Endodermal cell (in vitro differentiated cells): ENCODE results near the gene MTG2. TPM values are rescaled to one million over a fixed set of nuclear protein-coding genes. Genes with fewer than 3 reads are reported as not detected.
A peak's percentile ranks its signal among the peaks of the same experiment; 100 is the strongest.

ENCODE experiments used
- DNase-seq: peaks from one replicate; pipeline ENCODE4 v3.0.0-alpha.2; 2017
- H3K27ac ChIP-seq: 2 replicates; pipeline ENCODE4 v1.5.1; 2013; ENCODE audit warnings: mild to moderate bottlenecking, low read depth, low read length, moderate library complexity
- H3K27me3 ChIP-seq: 2 replicates; pipeline ENCODE4 v1.6.1; 2013; ENCODE audit warnings: mild to moderate bottlenecking, low read length, moderate library complexity; ENCODE audit not compliant: insufficient read depth, control insufficient read depth, poor library complexity, severe bottlenecking
- H3K36me3 ChIP-seq: 2 replicates; pipeline ENCODE4 v1.7.0; 2013; ENCODE audit warnings: mild to moderate bottlenecking, low read length, moderate library complexity; ENCODE audit not compliant: control insufficient read depth, insufficient read depth
- H3K4me1 ChIP-seq: one replicate; pipeline ENCODE4 v1.7.0; 2013; ENCODE audit warnings: low read length; ENCODE audit not compliant: control insufficient read depth, insufficient read depth
- H3K4me3 ChIP-seq: 2 replicates; pipeline ENCODE4 v1.5.1; 2013; ENCODE audit warnings: mild to moderate bottlenecking, low read length, moderate library complexity
- H3K9ac ChIP-seq: 2 replicates; pipeline ENCODE4 v1.6.1; 2013; ENCODE audit warnings: mild to moderate bottlenecking, low read length, moderate library complexity; ENCODE audit not compliant: poor library complexity, severe bottlenecking; ENCODE audit errors: extremely low read depth
- H3K9me3 ChIP-seq: 2 replicates; pipeline ENCODE4 v1.6.1; 2013; ENCODE audit warnings: mild to moderate bottlenecking, low read length, moderate library complexity; ENCODE audit not compliant: control insufficient read depth
- H3K27ac Mint-ChIP-seq: 2 replicates; pipeline ENCODE4 v1.8.0; 2020; ENCODE audit warnings: mixed read lengths
- H3K27me3 Mint-ChIP-seq: 2 replicates; pipeline ENCODE4 v1.8.0; 2021; ENCODE audit warnings: mild to moderate bottlenecking, mixed read lengths; ENCODE audit not compliant: insufficient read depth
- H3K36me3 Mint-ChIP-seq: 2 replicates; pipeline ENCODE4 v1.8.0; 2020; ENCODE audit warnings: low read depth, mixed read lengths
- H3K4me1 Mint-ChIP-seq: 2 replicates; pipeline ENCODE4 v1.8.0; 2020; ENCODE audit warnings: mixed read lengths
- H3K4me3 Mint-ChIP-seq: 2 replicates; pipeline ENCODE4 v1.8.0; 2020; ENCODE audit warnings: mild to moderate bottlenecking, moderate library complexity, mixed read lengths
- H3K9me3 Mint-ChIP-seq: 2 replicates; pipeline ENCODE4 v1.8.0; 2020; ENCODE audit warnings: mild to moderate bottlenecking, mixed read lengths
- WGBS, 2 experiments: methylation state at CpG; one replicate each; pipeline versions ENCODE4 v1.1.5 to v1.1.7; 2013; ENCODE audit warnings: missing lambda C conversion rate in 2 of 2, mixed read lengths in 1 of 2; ENCODE audit not compliant: insufficient coverage in 1 of 2, insufficient read length in 1 of 2; 5-methylcytosine and 5-hydroxymethylcytosine counted together
- long read RNA-seq, 4 experiments: library from polyadenylated mRNA in 2 of 4; library from RNA in 1 of 4; library from capped mRNA in 1 of 4; stranded (forward) in 3 of 4; unstranded in 1 of 4; transcript quantifications; one replicate each; pipeline ENCODE4 v2.0.0, GENCODE V29; 2020 to 2021; ENCODE audit warnings: inconsistent platforms in 1 of 4
- polyA plus RNA-seq, 2 experiments: library from polyadenylated mRNA; stranded (reverse); fragments of 50-300 nt; gene quantifications; one replicate each; pipeline ENCODE4 v1.2.3, GENCODE V29; 2013
- total RNA-seq, 2 donors: library from RNA; stranded (reverse); fragmentation: NEBNext Ultra II Directional in 1 of 2; extraction: Animal tissue kit (Norgen Biotek cat#: 25700) in 1 of 2; gene quantifications; 2 replicates in 1 of 2; 3 replicates in 1 of 2; pipeline ENCODE4 v1.2.1, GENCODE V29; 2021
- TF ChIP-seq, protein P1 (sequence below): fragments of 200-600 bp; sonication (generic); conservative IDR thresholded peaks from 2 replicates; pipeline ENCODE4 v1.5.0; 2021; ENCODE audit warnings: antibody characterized with exemption, mild to moderate bottlenecking

Gene MTG2, protein sequence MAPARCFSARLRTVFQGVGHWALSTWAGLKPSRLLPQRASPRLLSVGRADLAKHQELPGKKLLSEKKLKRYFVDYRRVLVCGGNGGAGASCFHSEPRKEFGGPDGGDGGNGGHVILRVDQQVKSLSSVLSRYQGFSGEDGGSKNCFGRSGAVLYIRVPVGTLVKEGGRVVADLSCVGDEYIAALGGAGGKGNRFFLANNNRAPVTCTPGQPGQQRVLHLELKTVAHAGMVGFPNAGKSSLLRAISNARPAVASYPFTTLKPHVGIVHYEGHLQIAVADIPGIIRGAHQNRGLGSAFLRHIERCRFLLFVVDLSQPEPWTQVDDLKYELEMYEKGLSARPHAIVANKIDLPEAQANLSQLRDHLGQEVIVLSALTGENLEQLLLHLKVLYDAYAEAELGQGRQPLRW
- total RNA-seq = 10 to 100 TPM; 28.2 to 29.6 TPM
- 23.8 TPM for polyA plus RNA-seq (2013, experiment 1 of 2)
- 21.6 TPM for polyA plus RNA-seq (2013, experiment 2 of 2)
- long read RNA-seq, experiment 1, partial matches to known transcripts = 3 of 10 reads
- long read RNA-seq, experiment 1, other reads (novel, unspliced or antisense) = 6 of 10 reads
- long read RNA-seq, experiment 2, partial matches to known transcripts = 9 of 28 reads
- long read RNA-seq, experiment 2, other reads (novel, unspliced or antisense) = 13 of 28 reads
- long read RNA-seq, experiment 3, transcript MTG2-201 (7 exons, 2,929 nt) = major isoform, 50 of 111 reads
- long read RNA-seq, experiment 3, partial matches to known transcripts = 37 of 111 reads
- long read RNA-seq, experiment 3, other reads (novel, unspliced or antisense) = 24 of 111 reads
- long read RNA-seq, experiment 4, transcript MTG2-201 (7 exons, 2,929 nt) = major isoform, 12 of 20 reads
- long read RNA-seq, experiment 4, partial matches to known transcripts = 3 of 20 reads
- long read RNA-seq, experiment 4, other reads (novel, unspliced or antisense) = 4 of 20 reads

DNA sequence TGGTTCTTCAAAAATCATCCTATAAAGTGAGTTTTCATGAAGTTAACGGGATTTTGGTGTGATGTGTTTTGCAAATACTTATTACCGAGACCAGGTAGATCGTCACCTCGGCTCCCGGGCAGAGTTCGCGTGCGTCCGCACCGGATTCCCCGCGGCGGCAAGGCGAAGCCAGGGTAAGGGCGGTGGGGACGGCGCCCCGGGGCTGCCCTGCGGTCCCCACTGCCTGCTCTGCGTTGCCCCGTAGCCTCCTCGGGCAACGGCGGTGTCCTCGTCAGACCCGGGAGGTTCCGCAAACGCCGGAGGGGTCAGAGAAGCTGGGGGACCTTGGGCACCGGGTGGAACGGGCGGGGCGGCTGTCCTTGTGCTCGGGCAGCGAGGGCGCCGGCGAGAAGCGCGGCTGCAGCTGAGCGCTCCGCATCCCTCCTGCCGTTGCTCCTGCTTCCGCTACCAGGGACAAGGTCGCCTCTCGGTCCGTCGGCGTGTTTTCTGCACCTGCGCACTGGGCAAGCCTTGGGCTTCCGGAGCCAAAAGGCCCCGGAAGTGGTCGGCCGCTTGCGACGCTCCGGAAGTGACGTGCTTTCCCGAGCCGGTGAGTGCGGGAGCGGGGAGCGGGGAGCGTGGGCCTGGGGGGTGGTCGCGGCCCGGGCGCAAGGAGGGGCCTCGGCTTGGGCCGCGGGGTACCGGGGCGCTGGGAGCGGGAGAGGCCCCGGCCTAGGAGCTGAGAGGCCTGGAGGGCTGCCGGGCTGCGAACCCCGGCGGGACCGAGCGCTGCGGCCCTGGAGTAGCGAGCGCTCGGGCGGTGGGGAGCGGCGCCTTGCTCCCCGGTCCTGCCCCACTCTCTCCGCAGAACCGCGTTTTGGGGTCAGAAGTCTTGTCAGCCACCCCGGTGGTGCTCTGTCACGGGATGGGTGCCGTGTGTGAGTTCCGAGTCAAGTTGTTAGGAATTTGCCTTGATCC lies at the start of gene MTG2:
TSS of gene MTG2 (plus strand) at position 560 of the 957 bp plus-strand sequence. CDS start 10,393 bp downstream, outside the sequence.
- TF ChIP-seq, protein P1, sequence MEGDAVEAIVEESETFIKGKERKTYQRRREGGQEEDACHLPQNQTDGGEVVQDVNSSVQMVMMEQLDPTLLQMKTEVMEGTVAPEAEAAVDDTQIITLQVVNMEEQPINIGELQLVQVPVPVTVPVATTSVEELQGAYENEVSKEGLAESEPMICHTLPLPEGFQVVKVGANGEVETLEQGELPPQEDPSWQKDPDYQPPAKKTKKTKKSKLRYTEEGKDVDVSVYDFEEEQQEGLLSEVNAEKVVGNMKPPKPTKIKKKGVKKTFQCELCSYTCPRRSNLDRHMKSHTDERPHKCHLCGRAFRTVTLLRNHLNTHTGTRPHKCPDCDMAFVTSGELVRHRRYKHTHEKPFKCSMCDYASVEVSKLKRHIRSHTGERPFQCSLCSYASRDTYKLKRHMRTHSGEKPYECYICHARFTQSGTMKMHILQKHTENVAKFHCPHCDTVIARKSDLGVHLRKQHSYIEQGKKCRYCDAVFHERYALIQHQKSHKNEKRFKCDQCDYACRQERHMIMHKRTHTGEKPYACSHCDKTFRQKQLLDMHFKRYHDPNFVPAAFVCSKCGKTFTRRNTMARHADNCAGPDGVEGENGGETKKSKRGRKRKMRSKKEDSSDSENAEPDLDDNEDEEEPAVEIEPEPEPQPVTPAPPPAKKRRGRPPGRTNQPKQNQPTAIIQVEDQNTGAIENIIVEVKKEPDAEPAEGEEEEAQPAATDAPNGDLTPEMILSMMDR = no peak
- H3K27me3 ChIP-seq = no peaks in the 10 kb centered on the region
- peak; percentile 97 for DNase-seq
- Mint-ChIP-seq H3K9me3 (no peaks in the 10 kb centered on the region), H3K4me3 (peak within 1 kb of the TSS; percentile 87), H3K27ac (peak within 1 kb of the TSS; percentile 94), H3K36me3 (peaks cover 9% of the 10 kb centered on the region), H3K27me3 (no peaks in the 10 kb centered on the region), H3K4me1 (peaks cover 11% of the 10 kb centered on the region)
- no peaks in the 10 kb centered on the region for H3K9me3 ChIP-seq
- H3K36me3 ChIP-seq = peaks cover 10% of the 10 kb centered on the region
- peak within 1 kb of the TSS; percentile 92 for H3K4me3 ChIP-seq
- peak within 1 kb of the TSS; percentile 78 for H3K27ac ChIP-seq
- peak within 1 kb of the TSS; percentile 92 for H3K9ac ChIP-seq
- WGBS, 2 experiments = 0 to 4% methylated on average over 20 to 96 of the region's 96 CpGs
- H3K4me1 ChIP-seq = no peaks in the 10 kb centered on the region

DNA sequence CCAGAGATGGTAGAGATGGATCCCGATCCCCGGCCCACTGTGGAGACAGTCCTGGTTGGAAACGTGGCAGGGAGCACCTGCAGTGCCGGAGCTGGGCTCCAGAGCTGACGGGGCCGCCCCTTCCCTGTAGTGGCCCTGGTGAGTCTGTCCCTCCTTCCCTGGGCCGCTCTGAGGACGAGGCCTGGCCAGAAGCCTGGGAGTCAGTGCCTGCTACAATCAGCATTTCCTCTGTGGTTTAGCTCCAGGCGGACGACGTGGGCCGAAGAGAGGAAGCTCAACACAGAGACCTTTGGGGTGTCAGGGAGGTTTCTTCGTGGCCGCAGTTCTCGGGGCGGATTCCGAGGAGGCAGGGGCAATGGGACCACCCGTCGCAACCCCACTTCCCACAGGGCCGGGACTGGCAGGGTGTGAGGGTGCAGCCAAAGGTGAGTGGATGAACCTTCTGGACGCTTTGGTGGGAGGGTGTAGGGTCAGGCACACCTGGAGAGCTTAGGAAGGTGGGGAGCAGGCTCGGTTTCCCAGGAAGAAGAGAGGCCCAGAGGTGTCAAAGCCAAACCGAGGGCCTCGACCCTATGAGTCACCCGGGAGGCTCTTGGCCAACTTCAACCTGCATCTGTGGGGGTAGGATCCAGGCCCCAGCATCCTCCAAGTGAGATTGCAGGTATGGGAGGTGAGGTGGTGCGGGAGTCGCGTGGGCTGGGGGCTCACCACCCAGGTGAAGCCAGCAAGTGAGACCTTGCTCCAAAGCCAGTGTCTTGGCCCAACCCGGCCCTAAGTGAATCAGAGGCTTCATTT lies 49.6 kb upstream of the MTG2 start:
- no peaks in the 10 kb centered on the region for H3K9me3 ChIP-seq
- H3K4me1 ChIP-seq = no peaks in the 10 kb centered on the region
- DNase-seq = no peak
- H3K27ac ChIP-seq = no peak overlapping the region
- Mint-ChIP-seq H3K27me3 (no peaks in the 10 kb centered on the region), H3K4me3 (no peak overlapping the region), H3K4me1 (no peaks in the 10 kb centered on the region), H3K9me3 (no peaks in the 10 kb centered on the region), H3K36me3 (peaks cover 91% of the 10 kb centered on the region), H3K27ac (no peak overlapping the region)
- no peaks in the 10 kb centered on the region for H3K27me3 ChIP-seq
- TF ChIP-seq, protein P1 = no peak
- no peak overlapping the region for H3K4me3 ChIP-seq
- WGBS, 2 experiments = 93 to 94% methylated on average over 19 to 29 of the region's 29 CpGs
- H3K36me3 ChIP-seq = peaks cover 94% of the 10 kb centered on the region
- no peak overlapping the region for H3K9ac ChIP-seq
